ENCODE results near the gene CRTC3.

The CRTC3 gene

DNA sequence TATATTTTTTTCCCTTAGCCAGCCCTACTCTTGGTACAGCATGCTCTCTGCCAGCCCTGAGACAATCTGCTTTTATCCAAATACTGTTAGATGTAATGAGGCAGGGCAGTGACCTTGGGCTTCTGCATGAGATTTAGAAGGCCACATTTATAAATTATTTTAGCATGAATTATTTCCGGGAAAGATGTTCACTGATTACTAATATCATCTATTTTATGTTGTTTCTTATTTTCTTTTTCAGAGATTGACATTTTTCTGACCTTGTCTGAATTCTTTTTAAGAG lies 23.1 kb downstream of the CRTC3 start:
- Histone ChIP-seq H3K27ac (peak overlapping the region; percentile 79 to 85), H3K27me3 (no peaks in the 10 kb centered on the region), H3K4me3 (no peak overlapping the region), H3K9me3 (no peaks in the 10 kb centered on the region), H3K36me3 (peaks cover 0 to 8% (median 4%) of the 10 kb centered on the region in 3 donors), H3K4me1 (peaks cover 0 to 70% (median 43%) of the 10 kb centered on the region in 4 donors)
- intact Hi-C loops (cut with DNase I; ENCODE audit: low total_unique reads): no loop called here
- no peak for TF ChIP-seq CTCF (IDR thresholded peaks at IDR 0.05)
- DNase-seq: no peak

DNA sequence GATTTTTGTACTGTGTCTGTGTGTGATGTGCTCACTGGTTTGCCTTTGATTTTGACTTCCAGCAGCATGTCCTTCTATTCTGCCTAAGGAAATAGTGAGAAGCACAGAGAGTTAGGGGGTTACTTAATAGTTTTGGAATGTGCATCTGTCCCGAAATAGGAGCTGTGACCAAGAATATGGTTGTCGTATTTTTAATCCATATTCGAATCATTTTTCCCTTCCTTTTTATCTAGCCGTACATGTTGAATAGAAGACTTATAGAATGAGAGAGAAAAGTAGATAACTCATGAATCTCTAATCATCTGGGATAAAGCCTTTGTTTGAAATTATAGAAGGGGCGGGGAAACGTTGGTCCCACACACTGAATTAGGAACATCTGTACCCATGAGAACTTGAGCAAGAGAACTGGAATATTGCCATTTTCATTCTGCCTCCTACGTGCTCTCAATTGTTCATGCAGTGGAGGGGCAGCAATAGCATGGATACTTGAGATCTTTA lies 23.6 kb downstream of the CRTC3 start:
- H3K36me3 ChIP-seq: peaks cover 0 to 8% (median 4%) of the 10 kb centered on the region in 3 donors
- peak in 1 of 2 donors; percentile 57 for DNase-seq
- no peak for TF ChIP-seq CTCF (IDR thresholded peaks at IDR 0.05)
- no peaks in the 10 kb centered on the region for H3K9me3 ChIP-seq
- peaks cover 0 to 70% (median 47%) of the 10 kb centered on the region in 4 donors for H3K4me1 ChIP-seq
- no peaks in the 10 kb centered on the region for H3K27me3 ChIP-seq
- peak overlapping the region; percentile 79 to 85 for H3K27ac ChIP-seq
- no peak overlapping the region for H3K4me3 ChIP-seq
- intact Hi-C loops (cut with DNase I; ENCODE audit: low total_unique reads): no loop called here

GRCh38 chr15:90557186-90558084 lies 27.7 kb downstream of the CRTC3 start:
- Histone ChIP-seq H3K4me1 (peaks cover 0 to 98% (median 75%) of the 10 kb centered on the region in 4 donors), H3K27ac (peak overlapping the region; percentile 76 to 85), H3K27me3 (no peaks in the 10 kb centered on the region), H3K4me3 (peak overlapping the region in 1 of 2 donors; percentile 2), H3K36me3 (no peaks in the 10 kb centered on the region), H3K9me3 (no peaks in the 10 kb centered on the region)
- DNase-seq: peak; percentile 97
- intact Hi-C loops (cut with DNase I; ENCODE audit: low total_unique reads): no loop called here
- no peak for TF ChIP-seq CTCF (IDR thresholded peaks at IDR 0.05)

- H3K9me3 ChIP-seq: no peaks in the 10 kb centered on the region
- H3K36me3 ChIP-seq: no peaks in the 10 kb centered on the region
- no peak overlapping the region for H3K4me3 ChIP-seq
- peak; percentile 71 to 72 for DNase-seq
- TF ChIP-seq CTCF (IDR thresholded peaks at IDR 0.05): no peak
- H3K4me1 ChIP-seq: peaks cover 0 to 98% (median 74%) of the 10 kb centered on the region in 4 donors
- intact Hi-C loops (cut with DNase I; ENCODE audit: low total_unique reads): no loop called here
- H3K27me3 ChIP-seq: no peaks in the 10 kb centered on the region
- peak overlapping the region; percentile 76 to 85 for H3K27ac ChIP-seq
Observed at GRCh38 chr15:90558171-90558573, 28.4 kb downstream of the CRTC3 start.

GRCh38 chr15:90559119-90559518 lies 29.4 kb downstream of the CRTC3 start:
- Histone ChIP-seq H3K27ac (peak overlapping the region; percentile 76 to 85), H3K9me3 (no peaks in the 10 kb centered on the region), H3K27me3 (no peaks in the 10 kb centered on the region), H3K4me3 (no peak overlapping the region), H3K36me3 (no peaks in the 10 kb centered on the region), H3K4me1 (peaks cover 0 to 98% (median 76%) of the 10 kb centered on the region in 4 donors)
- DNase-seq: no peak
- TF ChIP-seq CTCF (IDR thresholded peaks at IDR 0.05): no peak
- intact Hi-C loops (cut with DNase I; ENCODE audit: low total_unique reads): no loop called here

Measured in tibial artery (tissue), 4 donors.